H1 (cell line): ENCODE results near the gene ETNPPL.

Experiments
- CTCF ChIP-seq, 3 experiments: IDR thresholded peaks; 1 replicate in 2 of 3; 2 replicates in 1 of 3; pipeline versions ENCODE4 v1.5.1 to v1.6.1; 2011; ENCODE audit warnings: low read length in 3 of 3, mild to moderate bottlenecking in 3 of 3, inconsistent platforms in 2 of 3, low read depth in 1 of 3, moderate library complexity in 1 of 3; ENCODE audit not compliant: insufficient read depth in 1 of 3; ENCODE audit errors: control extremely low read depth in 1 of 3
- EP300 ChIP-seq, 2 experiments: IDR thresholded peaks; 1 replicate in 1 of 2; 2 replicates in 1 of 2; pipeline ENCODE4 v1.6.1; 2011 to 2012; ENCODE audit warnings: low read depth in 2 of 2, low read length in 2 of 2, mild to moderate bottlenecking in 2 of 2, borderline replicate concordance in 1 of 2, inconsistent platforms in 1 of 2, moderate library complexity in 1 of 2
- JUN ChIP-seq: IDR thresholded peaks from 2 replicates; pipeline ENCODE4 v1.6.1; 2011; ENCODE audit warnings: low read depth, mild to moderate bottlenecking, improper control_type of control experiment, low read length
- POLR2A ChIP-seq, 2 experiments: IDR thresholded peaks; 1 replicate in 1 of 2; 2 replicates in 1 of 2; pipeline ENCODE4 v1.6.1; 2011; ENCODE audit warnings: low read depth in 2 of 2, low read length in 2 of 2, mild to moderate bottlenecking in 2 of 2; ENCODE audit errors: control extremely low read depth in 1 of 2
- POLR2AphosphoS5 ChIP-seq: IDR thresholded peaks from 2 replicates; pipeline ENCODE4 v1.6.1; 2011; ENCODE audit warnings: low read depth, low read length
- TAF1 ChIP-seq: IDR thresholded peaks from 2 replicates; pipeline ENCODE4 v1.6.1; 2011; ENCODE audit warnings: mild to moderate bottlenecking, low read depth, low read length
- USF2 ChIP-seq: IDR thresholded peaks from 2 replicates; pipeline ENCODE4 v1.6.1; 2011; ENCODE audit warnings: low read length, improper control_type of control experiment

GRCh38 chr4:108738003-108738706 is 24.7 kb downstream of the ETNPPL start:
- TF ChIP-seq POLR2AphosphoS5 (no peak), CTCF (IDR thresholded peaks at IDR 0.05; ENCODE audit: control extremely low read depth in 1 of 3, insufficient read depth in 1 of 3, low read depth in 1 of 3, low read length in 3 of 3) (no peak), USF2 (no peak), POLR2A (IDR thresholded peaks at IDR 0.05; ENCODE audit: control extremely low read depth in 1 of 2, low read depth in 2 of 2, low read length in 2 of 2) (no peak), TAF1 (no peak), EP300 (IDR thresholded peaks at IDR 0.05; ENCODE audit: borderline replicate concordance in 1 of 2, low read depth in 2 of 2, low read length in 2 of 2) (no peak), JUN (no peak)
